Vagina (tissue), 2 donors: ENCODE data around the gene ZNF500.

Source experiments
- CTCF ChIP-seq, 3 experiments: fragments of 450-650 bp in 2 of 3; fragments of 200-600 bp in 1 of 3; sonication (generic) in 1 of 3; IDR thresholded peaks; one replicate each; pipeline ENCODE4 v1.5.1; 2017 to 2019; ENCODE audit warnings: antibody characterized with exemption in 3 of 3, mild to moderate bottlenecking in 2 of 3, moderate library complexity in 2 of 3
- POLR2A ChIP-seq, 2 donors: fragments of 450-650 bp; IDR thresholded peaks; one replicate each; pipeline ENCODE4 v1.6.1; 2017; ENCODE audit warnings: antibody characterized with exemption in 2 of 2, mild to moderate bottlenecking in 2 of 2, moderate library complexity in 2 of 2
- POLR2AphosphoS5 ChIP-seq, 2 donors: sonication (generic); formaldehyde crosslinking; IDR thresholded peaks; one replicate each; pipeline ENCODE4 v1.9.0; 2017; ENCODE audit warnings: antibody characterized with exemption in 2 of 2, mild to moderate bottlenecking in 2 of 2, low read depth in 1 of 2; ENCODE audit not compliant: insufficient read depth in 1 of 2

GRCh38 chr16:4783251-4783950 is 16.4 kb upstream of the ZNF500 start:
- TF ChIP-seq POLR2AphosphoS5 (IDR thresholded peaks at IDR 0.05; ENCODE audit: insufficient read depth in 1 of 2, low read depth in 1 of 2) (no peak), CTCF (IDR thresholded peaks at IDR 0.05) (no peak), POLR2A (IDR thresholded peaks at IDR 0.05) (no peak)
